HS-5 (cell line): ENCODE data around the gene TOR3A.

ENCODE experiments used
- DNase-seq: peaks from one replicate; pipeline ENCODE4 v3.0.0-alpha.2; 2012; ENCODE audit warnings: low read depth

The TOR3A gene

GRCh38 chr1:179066471-179066870 is 15.4 kb upstream of the TOR3A start:
- DNase-seq: no peak

- no peak for DNase-seq
Observed at GRCh38 chr1:179077396-179077795, 4.5 kb upstream of the TOR3A start.

GRCh38 chr1:179079113-179079761 is 2.6 kb upstream of the TOR3A start:
- DNase-seq: no peak

GRCh38 chr1:179080866-179081686 is 794 bp upstream of the TOR3A start:
- no peak for DNase-seq

GRCh38 chr1:179082333-179082998 is 596 bp downstream of the TOR3A start:
- DNase-seq: no peak

- DNase-seq: no peak
Observed at GRCh38 chr1:179082999-179083335, 1.1 kb downstream of the TOR3A start.

GRCh38 chr1:179083533-179083932 is 1.7 kb downstream of the TOR3A start:
- no peak for DNase-seq

- DNase-seq: no peak
Observed at GRCh38 chr1:179087665-179088064, 5.8 kb downstream of the TOR3A start.

- DNase-seq: no peak
Observed at GRCh38 chr1:179089827-179090482, 8.1 kb downstream of the TOR3A start.

GRCh38 chr1:179090522-179090921 is 8.7 kb downstream of the TOR3A start:
- no peak for DNase-seq

GRCh38 chr1:179090923-179091322 is 9.1 kb downstream of the TOR3A start:
- no peak for DNase-seq

GRCh38 chr1:179091691-179092165 is 9.9 kb downstream of the TOR3A start:
- DNase-seq: no peak

GRCh38 chr1:179092896-179093461 is 11.1 kb downstream of the TOR3A start:
- no peak for DNase-seq

- DNase-seq: no peak
Observed at GRCh38 chr1:179094818-179095217, 12.9 kb downstream of the TOR3A start.

GRCh38 chr1:179095377-179095776 is 13.5 kb downstream of the TOR3A start:
- no peak for DNase-seq

GRCh38 chr1:179095924-179096323 is 14.1 kb downstream of the TOR3A start:
- DNase-seq: no peak

- DNase-seq: no peak
Observed at GRCh38 chr1:179099891-179100290, 18.0 kb downstream of the TOR3A start.

- no peak for DNase-seq
Observed at GRCh38 chr1:179101566-179101965, 19.7 kb downstream of the TOR3A start.

- DNase-seq: no peak
Observed at GRCh38 chr1:179103999-179104398, 22.1 kb downstream of the TOR3A start.

- DNase-seq: no peak
Observed at GRCh38 chr1:179104611-179105250, 22.9 kb downstream of the TOR3A start.

GRCh38 chr1:179105393-179105792 is 23.5 kb downstream of the TOR3A start:
- DNase-seq: no peak
